IMR-90 (cell line): ENCODE measurements around the gene FXYD4. TPM values are rescaled to one million over a fixed set of nuclear protein-coding genes. Genes with fewer than 3 reads are reported as not detected.
A peak's percentile ranks its signal among the peaks of the same experiment; 100 is the strongest.

Experiments
- ATAC-seq: fragments of 200-7000 bp; cut with Tn5 transposase; 2 replicates; pipeline ENCODE4 v1.9.1; 2020; ENCODE audit warnings: low read depth, mild to moderate bottlenecking, moderate library complexity
- BruUV-seq: library from RNA; stranded (reverse); fragments of 400-500 nt; replicated peaks from 2 replicates; lab custom pipeline; 2021; lab: Mats Ljungman, UMichigan
- CTCF ChIA-PET: fragments of 300-600 bp; formaldehyde crosslinking; extraction: SDS; loops from one replicate; lab custom pipeline; 2021; ENCODE audit warnings: antibody characterized with exemption; lab: Yijun Ruan, JAX
- POLR2A ChIA-PET: fragments of 300-600 bp; sonication (Branson Sonifier 250); formaldehyde crosslinking; loops from one replicate; lab custom pipeline; 2022; ENCODE audit warnings: antibody characterized with exemption; ENCODE audit not compliant: unreplicated experiment; lab: Charles Lee
- DNase-seq: peaks from one replicate; pipeline ENCODE4 v3.0.0; 2013
- H2AFZ ChIP-seq: replicated peaks from 2 replicates; pipeline ENCODE3; 2013; ENCODE audit warnings: low read length, mild to moderate bottlenecking; ENCODE audit not compliant: poor library complexity
- H2AK5ac ChIP-seq: 2 replicates; pipeline ENCODE4 v1.6.1; 2013; ENCODE audit warnings: low read depth, low read length, inconsistent platforms
- H2AK9ac ChIP-seq: replicated peaks from 2 replicates; pipeline ENCODE3; 2013; ENCODE audit warnings: mild to moderate bottlenecking, low read depth, low read length, moderate library complexity; ENCODE audit not compliant: poor library complexity
- H2BK120ac ChIP-seq: 2 replicates; pipeline ENCODE4 v1.6.1; 2013; ENCODE audit warnings: low read depth, low read length, inconsistent platforms
- H2BK15ac ChIP-seq: 3 replicates; pipeline ENCODE4 v1.6.1; 2013; ENCODE audit warnings: low read depth, low read length, inconsistent platforms
- H2BK20ac ChIP-seq: 2 replicates; pipeline ENCODE4 v1.6.1; 2013; ENCODE audit warnings: low read depth, mild to moderate bottlenecking, inconsistent platforms, low read length, moderate library complexity
- H2BK5ac ChIP-seq: 2 replicates; pipeline ENCODE4 v1.6.1; 2013; ENCODE audit warnings: mild to moderate bottlenecking, low read depth, low read length, inconsistent platforms; ENCODE audit not compliant: poor library complexity, severe bottlenecking
- H3K14ac ChIP-seq: replicated peaks from 2 replicates; pipeline ENCODE4 v1.6.1; 2013; ENCODE audit warnings: low read depth, low read length, inconsistent platforms
- H3K18ac ChIP-seq: 2 replicates; pipeline ENCODE4 v1.6.1; 2013; ENCODE audit warnings: low read depth, low read length, control low read depth
- H3K23ac ChIP-seq: 2 replicates; pipeline ENCODE4 v1.6.1; 2013; ENCODE audit warnings: low read depth, low read length, inconsistent platforms
- H3K27ac ChIP-seq: 2 replicates; pipeline ENCODE4 v1.5.1; 2013; ENCODE audit warnings: mild to moderate bottlenecking, control low read depth, low read length; ENCODE audit not compliant: insufficient read depth
- H3K27me3 ChIP-seq: 2 replicates; pipeline ENCODE4 v1.6.1; 2013; ENCODE audit warnings: low read length; ENCODE audit not compliant: control insufficient read depth, insufficient read depth
- H3K36me3 ChIP-seq: 2 replicates; pipeline ENCODE4 v1.6.1; 2013; ENCODE audit warnings: low read length, mixed read lengths; ENCODE audit not compliant: control insufficient read depth, insufficient read depth
- H3K4ac ChIP-seq: 2 replicates; pipeline ENCODE4 v1.6.1; 2013; ENCODE audit warnings: low read depth, low read length, inconsistent platforms
- H3K4me1 ChIP-seq: 2 replicates; pipeline ENCODE4 v1.6.1; 2013; ENCODE audit warnings: low read length, mixed read lengths; ENCODE audit not compliant: control insufficient read depth, insufficient read depth
- H3K4me2 ChIP-seq: 2 replicates; pipeline ENCODE4 v1.6.1; 2013; ENCODE audit warnings: low read depth, mild to moderate bottlenecking, control low read depth, low read length, moderate library complexity
- H3K4me3 ChIP-seq: 2 replicates; pipeline ENCODE4 v1.5.1; 2013; ENCODE audit warnings: low read depth, mild to moderate bottlenecking, control low read depth, low read length, moderate library complexity; ENCODE audit not compliant: insufficient read depth
- H3K56ac ChIP-seq: 2 replicates; pipeline ENCODE4 v1.6.1; 2013; ENCODE audit warnings: low read length, inconsistent platforms; ENCODE audit not compliant: insufficient read depth; ENCODE audit errors: extremely low read depth
- H3K79me1 ChIP-seq, 2 experiments: 2 replicates each; pipeline ENCODE4 v1.6.1; 2013; ENCODE audit warnings: low read length in 2 of 2, inconsistent platforms in 1 of 2, low read depth in 1 of 2
- H3K9ac ChIP-seq: 2 replicates; pipeline ENCODE4 v1.6.1; 2013; ENCODE audit warnings: low read depth, low read length, control low read depth
- H3K9me1 ChIP-seq: 2 replicates; pipeline ENCODE4 v1.6.1; 2013; ENCODE audit warnings: low read length, inconsistent platforms; ENCODE audit not compliant: insufficient read depth
- H3K9me3 ChIP-seq: 2 replicates; pipeline ENCODE4 v1.6.1; 2013; ENCODE audit warnings: low read length; ENCODE audit not compliant: control insufficient read depth, insufficient read depth
- H4K20me1 ChIP-seq: 2 replicates; pipeline ENCODE4 v1.6.1; 2013; ENCODE audit warnings: low read length, inconsistent platforms; ENCODE audit not compliant: insufficient read depth
- H4K5ac ChIP-seq: 2 replicates; pipeline ENCODE4 v1.6.1; 2013; ENCODE audit warnings: mild to moderate bottlenecking, low read depth, low read length, control low read depth
- H4K8ac ChIP-seq, 2 experiments: 2 replicates each; pipeline ENCODE4 v1.6.1; 2013; ENCODE audit warnings: low read depth in 2 of 2, low read length in 2 of 2, control low read depth in 1 of 2, inconsistent platforms in 1 of 2
- H4K91ac ChIP-seq: 2 replicates; pipeline ENCODE4 v1.6.1; 2013; ENCODE audit warnings: low read depth, low read length, inconsistent platforms; ENCODE audit not compliant: insufficient read depth
- BHLHE40 ChIP-seq: fragments of 150-350 bp; IDR thresholded peaks from 2 replicates; pipeline ENCODE4 v1.6.1; 2016; ENCODE audit warnings: mild to moderate bottlenecking, low read depth, low read length
- CEBPB ChIP-seq: IDR thresholded peaks from 2 replicates; pipeline ENCODE4 v1.6.1; 2012; ENCODE audit warnings: low read depth, low read length, improper control_type of control experiment
- FOS ChIP-seq: fragments of 150-350 bp; IDR thresholded peaks from 2 replicates; pipeline ENCODE4 v1.6.1; 2016; ENCODE audit warnings: low read depth, low read length
- MAFK ChIP-seq: IDR thresholded peaks from 2 replicates; pipeline ENCODE4 v1.6.1; 2012; ENCODE audit warnings: low read depth, low read length, improper control_type of control experiment
- MAZ ChIP-seq: IDR thresholded peaks from 2 replicates; pipeline ENCODE4 v1.6.1; 2012; ENCODE audit warnings: low read depth, mild to moderate bottlenecking, low read length, improper control_type of control experiment, moderate library complexity, borderline replicate concordance
- MXI1 ChIP-seq: IDR thresholded peaks from 2 replicates; pipeline ENCODE4 v1.6.1; 2012; ENCODE audit warnings: low read depth, mild to moderate bottlenecking, low read length, moderate library complexity, borderline replicate concordance
- NFE2L2 ChIP-seq: fragments of 150-350 bp; IDR thresholded peaks from 2 replicates; pipeline ENCODE4 v1.6.1; 2016; ENCODE audit warnings: low read depth, mild to moderate bottlenecking, low read length
- POLR2A ChIP-seq: IDR thresholded peaks from 2 replicates; pipeline ENCODE4 v1.6.1; 2012; ENCODE audit warnings: mild to moderate bottlenecking, low read depth, low read length
- RAD21 ChIP-seq: IDR thresholded peaks from 2 replicates; pipeline ENCODE4 v1.6.1; 2012; ENCODE audit warnings: low read length, improper control_type of control experiment
- RCOR1 ChIP-seq: IDR thresholded peaks from 2 replicates; pipeline ENCODE4 v1.6.1; 2012; ENCODE audit warnings: mild to moderate bottlenecking, low read length, improper control_type of control experiment; ENCODE audit not compliant: insufficient replicate concordance
- RFX5 ChIP-seq: IDR thresholded peaks from 2 replicates; pipeline ENCODE4 v1.8.0; 2012; ENCODE audit warnings: low read depth, mild to moderate bottlenecking, low read length, moderate library complexity
- USF2 ChIP-seq: fragments of 150-350 bp; IDR thresholded peaks from 2 replicates; pipeline ENCODE4 v1.6.1; 2017; ENCODE audit warnings: mild to moderate bottlenecking, antibody characterized with exemption, low read length, low read depth
- WGBS, 2 experiments: methylation state at CpG; one replicate each; pipeline versions ENCODE4 v1.1.5 to v1.1.7; 2013; ENCODE audit warnings: missing lambda C conversion rate in 2 of 2; ENCODE audit not compliant: insufficient read length in 1 of 2; ENCODE audit errors: extremely low coverage in 2 of 2; 5-methylcytosine and 5-hydroxymethylcytosine counted together
- dilution Hi-C: fragments of 300-500 bp; cut with HindIII; formaldehyde crosslinking; loops from one replicate; pipeline ENCODE4 v1.14.3; 2018; ENCODE audit warnings: low sequenced_read_pairs; ENCODE audit not compliant: unreplicated experiment
- in situ Hi-C: fragments of 300-500 bp; cut with MboI; formaldehyde crosslinking; loops from 3 replicates; pipeline ENCODE4 v1.14.3; 2019; ENCODE audit warnings: low sequenced_read_pairs, inconsistent platforms, mixed read lengths
- intact Hi-C: fragments of 100-400 bp; cut with micrococcal nuclease; formaldehyde crosslinking; loops from 2 replicates; pipeline ENCODE4 v1.10.0; 2022
- polyA plus RNA-seq, 3 experiments: library from polyadenylated mRNA; depleted of rRNA; stranded (reverse); fragments of >200 nt; gene quantifications; 2 replicates each; pipeline ENCODE4 v1.2.3, GENCODE V29; 2012; ENCODE audit warnings: low replicate concordance in 1 of 3
- total RNA-seq: library from RNA; depleted of rRNA; stranded (reverse); fragments of >200 nt; gene quantifications from 2 replicates; pipeline ENCODE4 v1.2.3, GENCODE V29; 2012
- TF ChIP-seq, protein P1 (sequence below): fragments of 150-350 bp; IDR thresholded peaks from 2 replicates; pipeline ENCODE4 v1.6.1; 2016; ENCODE audit warnings: low read depth, mild to moderate bottlenecking, low read length, moderate library complexity, borderline replicate concordance
- TF ChIP-seq, protein P2 (sequence below): conservative IDR thresholded peaks from 2 replicates; pipeline ENCODE4 v1.5.1; 2012; ENCODE audit warnings: mild to moderate bottlenecking, low read depth, low read length, improper control_type of control experiment

The FXYD4 gene
- total and polyA plus RNA-seq, 2 of the 4 experiments (the other 2 are of a cell fraction): not detected

DNA sequence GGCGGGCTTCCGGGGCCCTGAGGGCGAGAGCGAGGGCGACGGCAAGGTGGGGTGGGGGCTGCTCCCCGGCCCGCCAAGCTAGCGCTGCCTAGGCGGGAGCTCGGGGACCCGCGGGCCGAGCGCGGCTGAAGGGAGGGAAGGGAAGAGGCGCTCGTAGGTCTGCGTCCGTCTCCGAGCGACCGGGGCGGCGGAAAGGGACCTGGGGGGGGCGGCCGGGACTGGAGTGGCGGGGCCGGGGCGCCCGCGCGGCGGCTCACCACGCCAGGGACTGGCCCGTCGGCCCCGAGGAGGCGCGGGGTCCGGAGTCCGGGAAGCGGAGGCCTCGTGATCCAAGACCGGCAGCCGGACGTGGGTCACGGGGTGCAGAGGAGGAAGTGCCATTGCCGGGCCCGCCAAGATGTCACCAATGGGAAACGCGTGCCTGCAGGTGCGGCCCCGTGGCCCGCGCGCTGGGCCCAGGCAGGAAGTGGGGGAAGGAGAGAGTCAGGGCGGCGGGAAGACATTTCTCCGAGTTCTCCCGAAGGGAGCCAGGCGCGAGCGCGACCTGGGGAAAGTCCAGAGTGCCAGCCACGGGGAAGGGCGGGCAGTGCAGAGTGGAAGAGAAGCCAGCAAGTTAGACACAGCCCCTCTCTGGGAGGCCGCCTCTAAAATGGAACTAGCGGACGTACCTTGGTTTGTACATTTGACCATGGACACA lies 25.6 kb downstream of the FXYD4 start:
- 2% methylated on average over 25 of the region's 70 CpGs; no CpG with 5 or more reads in 1 of the 2 experiments for whole genome bisulfite sequencing, 2 experiments
- Histone ChIP-seq H3K27me3 (no peaks in the 10 kb centered on the region), H3K56ac (peak overlapping the region; percentile 56; the same call in 1 of the 2 replicates), H2BK15ac (no peak overlapping the region), H2BK5ac (peak overlapping the region; percentile 14), H4K5ac (no peak overlapping the region), H2AK9ac (peak overlapping the region; percentile 56), H2BK20ac (no peak overlapping the region), H4K91ac (no peak overlapping the region), H3K9me3 (no peaks in the 10 kb centered on the region), H2BK120ac (no peak overlapping the region), H3K14ac (0 out of 2 replicates have a peak overlapping the region, but pooled peaks have one; percentile 68), H3K9ac (peak overlapping the region; percentile 81), H3K36me3 (peaks cover 16% of the 10 kb centered on the region), H3K27ac (peak overlapping the region; percentile 85), H3K18ac (no peak overlapping the region; the same call in 1 of the 2 replicates), H4K8ac (peak overlapping the region; percentile 58 to 81; a peak in 3 of 4 replicates), H3K23ac (no peak overlapping the region), H4K20me1 (peaks cover 83% of the 10 kb centered on the region), H3K79me1 (peaks cover 12 to 49% of the 10 kb centered on the region in 2 experiments), H3K4me1 (peaks cover 15% of the 10 kb centered on the region), H2AK5ac (no peak overlapping the region; the same call in 1 of the 2 replicates), H3K4ac (peak overlapping the region; percentile 59), H3K9me1 (peaks cover 13% of the 10 kb centered on the region), H3K4me2 (peak overlapping the region; percentile 75), H3K4me3 (peak overlapping the region; percentile 88), H2AFZ (peak overlapping the region; percentile 66)
- dilution Hi-C loops (no loop called here), intact Hi-C loops (loop anchor here (2.0 kb wide), 1 partner anchor 40 kb away; the partner anchor contains the start of gene ZNF487), in situ Hi-C loops (no loop called here)
- DNase-seq (peak; percentile 72), ATAC-seq (peak; percentile 49)
- CTCF ChIA-PET: interaction anchor here (0.5 kb wide), 1 partner anchor 30 kb away, joined by 3 read pairs; no protein-coding TSS in a partner anchor
- BruUV-seq: no TSS peak
- POLR2A ChIA-PET: no interaction called here
- no peak for TF ChIP-seq CEBPB
- TF ChIP-seq USF2: peak; percentile 92
- no peak for TF ChIP-seq RFX5
- peak; percentile 58; the same call in 1 of the 2 replicates for TF ChIP-seq MXI1
- TF ChIP-seq BHLHE40: peak; percentile 60
- 0 out of 2 replicates have a peak, but pooled peaks have one; percentile 16 for TF ChIP-seq FOS
- no peak for TF ChIP-seq RAD21
- no peak for TF ChIP-seq MAFK
- no peak for TF ChIP-seq RCOR1
- TF ChIP-seq, protein P1, sequence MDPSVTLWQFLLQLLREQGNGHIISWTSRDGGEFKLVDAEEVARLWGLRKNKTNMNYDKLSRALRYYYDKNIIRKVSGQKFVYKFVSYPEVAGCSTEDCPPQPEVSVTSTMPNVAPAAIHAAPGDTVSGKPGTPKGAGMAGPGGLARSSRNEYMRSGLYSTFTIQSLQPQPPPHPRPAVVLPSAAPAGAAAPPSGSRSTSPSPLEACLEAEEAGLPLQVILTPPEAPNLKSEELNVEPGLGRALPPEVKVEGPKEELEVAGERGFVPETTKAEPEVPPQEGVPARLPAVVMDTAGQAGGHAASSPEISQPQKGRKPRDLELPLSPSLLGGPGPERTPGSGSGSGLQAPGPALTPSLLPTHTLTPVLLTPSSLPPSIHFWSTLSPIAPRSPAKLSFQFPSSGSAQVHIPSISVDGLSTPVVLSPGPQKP: no peak
- no peak for TF ChIP-seq NFE2L2
- TF ChIP-seq POLR2A: peak; percentile 61
- TF ChIP-seq, protein P2, sequence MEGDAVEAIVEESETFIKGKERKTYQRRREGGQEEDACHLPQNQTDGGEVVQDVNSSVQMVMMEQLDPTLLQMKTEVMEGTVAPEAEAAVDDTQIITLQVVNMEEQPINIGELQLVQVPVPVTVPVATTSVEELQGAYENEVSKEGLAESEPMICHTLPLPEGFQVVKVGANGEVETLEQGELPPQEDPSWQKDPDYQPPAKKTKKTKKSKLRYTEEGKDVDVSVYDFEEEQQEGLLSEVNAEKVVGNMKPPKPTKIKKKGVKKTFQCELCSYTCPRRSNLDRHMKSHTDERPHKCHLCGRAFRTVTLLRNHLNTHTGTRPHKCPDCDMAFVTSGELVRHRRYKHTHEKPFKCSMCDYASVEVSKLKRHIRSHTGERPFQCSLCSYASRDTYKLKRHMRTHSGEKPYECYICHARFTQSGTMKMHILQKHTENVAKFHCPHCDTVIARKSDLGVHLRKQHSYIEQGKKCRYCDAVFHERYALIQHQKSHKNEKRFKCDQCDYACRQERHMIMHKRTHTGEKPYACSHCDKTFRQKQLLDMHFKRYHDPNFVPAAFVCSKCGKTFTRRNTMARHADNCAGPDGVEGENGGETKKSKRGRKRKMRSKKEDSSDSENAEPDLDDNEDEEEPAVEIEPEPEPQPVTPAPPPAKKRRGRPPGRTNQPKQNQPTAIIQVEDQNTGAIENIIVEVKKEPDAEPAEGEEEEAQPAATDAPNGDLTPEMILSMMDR: no peak
- TF ChIP-seq MAZ: no peak; the same call in 1 of the 2 replicates
